ENCODE results near the gene NRIP1.

NRIP1 gene

GRCh38 chr21:15004721-15005370 is 60.0 kb downstream of the NRIP1 start:
- no peak for DNase-seq

- no peak for DNase-seq
Measured at GRCh38 chr21:15003463-15004135, 61.2 kb downstream of the NRIP1 start.

- DNase-seq = no peak
Measured at GRCh38 chr21:15001857-15002606, 62.8 kb downstream of the NRIP1 start.

GRCh38 chr21:15001113-15001512 is 63.7 kb downstream of the NRIP1 start:
- no peak for DNase-seq

- DNase-seq = no peak
Measured at GRCh38 chr21:15000081-15000480, 64.7 kb downstream of the NRIP1 start.

GRCh38 chr21:14998784-14999183 is 66.0 kb downstream of the NRIP1 start:
- DNase-seq = no peak

- no peak for DNase-seq
Measured at GRCh38 chr21:14998336-14998735, 66.5 kb downstream of the NRIP1 start.

GRCh38 chr21:14995695-14996490 is 68.9 kb downstream of the NRIP1 start:
- DNase-seq = no peak

- DNase-seq = no peak
Measured at GRCh38 chr21:14995226-14995625, 69.6 kb downstream of the NRIP1 start.

GRCh38 chr21:14993115-14993514 is 71.7 kb downstream of the NRIP1 start:
- DNase-seq = no peak

- DNase-seq = no peak
Measured at GRCh38 chr21:14991957-14992356, 72.8 kb downstream of the NRIP1 start.

- no peak for DNase-seq
Measured at GRCh38 chr21:14989359-14989758, 75.4 kb downstream of the NRIP1 start.

GRCh38 chr21:14988760-14989159 is 76.0 kb downstream of the NRIP1 start:
- no peak for DNase-seq

GRCh38 chr21:14987370-14988170 is 77.2 kb downstream of the NRIP1 start:
- DNase-seq = no peak

- no peak for DNase-seq
Measured at GRCh38 chr21:14985306-14985705, 79.5 kb downstream of the NRIP1 start.

- no peak for DNase-seq
Measured at GRCh38 chr21:14982336-14982735, 82.5 kb downstream of the NRIP1 start.

GRCh38 chr21:14981246-14981645 is 83.6 kb downstream of the NRIP1 start:
- no peak for DNase-seq

GRCh38 chr21:14979264-14979663 is 85.5 kb downstream of the NRIP1 start:
- DNase-seq = no peak

- DNase-seq = no peak
Measured at GRCh38 chr21:14977814-14978213, 87.0 kb downstream of the NRIP1 start.

- DNase-seq = no peak
Measured at GRCh38 chr21:14975136-14975919, 89.5 kb downstream of the NRIP1 start.

GRCh38 chr21:14972678-14973077 is 92.1 kb downstream of the NRIP1 start:
- DNase-seq = no peak

GRCh38 chr21:14968821-14969220 is 96.0 kb downstream of the NRIP1 start:
- no peak for DNase-seq

Data from NCI-H2171 (cell line).